Endothelial cell of umbilical vein (primary cell): Measurements from ENCODE around the gene ZNF365. TPM values are rescaled to one million over a fixed set of nuclear protein-coding genes. Genes with fewer than 3 reads are reported as not detected.

ENCODE experiments used
- BruUV-seq: library from RNA; stranded (reverse); fragments of 400-500 nt; replicated peaks from 2 replicates; lab custom pipeline; 2021; lab: Mats Ljungman, UMichigan
- CTCF ChIA-PET: fragments of 300-600, 350-600 bp; sonication (Branson Sonifier 250); formaldehyde crosslinking; loops from one replicate; lab custom pipeline; 2021; ENCODE audit warnings: antibody characterized with exemption, inconsistent platforms; lab: Charles Lee
- POLR2A ChIA-PET: fragments of 300-600, 350-600 bp; sonication (Branson Sonifier 250); formaldehyde crosslinking; loops from one replicate; lab custom pipeline; 2021; ENCODE audit warnings: antibody characterized with exemption, inconsistent platforms; lab: Charles Lee
- DNase-seq: peaks from one replicate; pipeline ENCODE4 v3.0.0-alpha.2; 2011; ENCODE audit warnings: low read depth, low spot score
- FAIRE-seq: peaks from 2 replicates; lab custom pipeline; 2011; peaks lifted over from hg19 to GRCh38; lab: Jason Lieb, UNC
- H2AFZ ChIP-seq: 2 replicates; pipeline ENCODE4 v1.6.0; 2012; ENCODE audit warnings: low read depth, low read length, control low read depth, inconsistent platforms
- H3K27ac ChIP-seq: 2 replicates; pipeline ENCODE4 v1.5.1; 2011; ENCODE audit warnings: low read depth, mild to moderate bottlenecking, control low read depth, low read length, moderate library complexity; ENCODE audit not compliant: insufficient read depth
- H3K27me3 ChIP-seq, 2 experiments: 2 replicates each; pipeline versions ENCODE4 v1.6.0 to v1.6.1; 2011; ENCODE audit warnings: low read length in 2 of 2, mixed read lengths in 1 of 2; ENCODE audit not compliant: control insufficient read depth in 2 of 2, insufficient read depth in 2 of 2
- H3K36me3 ChIP-seq, 2 experiments: 2 replicates in 1 of 2; 3 replicates in 1 of 2; pipeline ENCODE4 v1.5.1; 2011; ENCODE audit warnings: low read length in 2 of 2, mild to moderate bottlenecking in 1 of 2, moderate library complexity in 1 of 2; ENCODE audit not compliant: control insufficient read depth in 2 of 2, insufficient read depth in 2 of 2; ENCODE audit errors: extremely low read depth in 1 of 2
- H3K4me1 ChIP-seq: 3 replicates; pipeline ENCODE4 v1.5.1; 2011; ENCODE audit warnings: mild to moderate bottlenecking, low read length; ENCODE audit not compliant: control insufficient read depth, insufficient read depth; ENCODE audit errors: extremely low read depth
- H3K4me2 ChIP-seq: 2 replicates; pipeline ENCODE4 v1.6.1; 2011; ENCODE audit warnings: low read length, control low read depth, mixed read lengths; ENCODE audit not compliant: insufficient read depth
- H3K4me3 ChIP-seq, 3 experiments: fragments of 200-600 bp in 1 of 3; sonication (generic), shearing (Covaris generic) in 1 of 3; replicated peaks in 1 of 3; 2 replicates each; pipeline ENCODE4 v1.5.1; 2011 to 2016; ENCODE audit warnings: control low read depth in 3 of 3, low read length in 3 of 3, mild to moderate bottlenecking in 2 of 3, inconsistent platforms in 1 of 3, low read depth in 1 of 3, moderate library complexity in 1 of 3; ENCODE audit not compliant: insufficient read depth in 1 of 3
- H3K79me2 ChIP-seq: 2 replicates; pipeline ENCODE4 v1.6.0; 2012; ENCODE audit warnings: low read length, inconsistent platforms; ENCODE audit not compliant: control insufficient read depth, insufficient read depth
- H3K9ac ChIP-seq: replicated peaks from 2 replicates; pipeline ENCODE3; 2011; ENCODE audit warnings: low read length, control low read depth; ENCODE audit not compliant: insufficient read depth; ENCODE audit errors: extremely low read depth
- H3K9me1 ChIP-seq: replicated peaks from 3 replicates; pipeline ENCODE4 v1.6.0; 2011; ENCODE audit warnings: mild to moderate bottlenecking, low read length; ENCODE audit not compliant: control insufficient read depth, insufficient read depth; ENCODE audit errors: extremely low read depth
- H3K9me3 ChIP-seq: replicated peaks from 2 replicates; pipeline ENCODE4 v1.5.1; 2012; ENCODE audit warnings: low read length, inconsistent platforms; ENCODE audit not compliant: control insufficient read depth, insufficient read depth
- H4K20me1 ChIP-seq: replicated peaks from 2 replicates; pipeline ENCODE3; 2011; ENCODE audit warnings: mild to moderate bottlenecking, low read length; ENCODE audit not compliant: control insufficient read depth, insufficient read depth; ENCODE audit errors: extremely low read depth
- CTCF ChIP-seq, 2 donors: IDR thresholded peaks; 1 replicate in 1 of 2; 2 replicates in 1 of 2; pipeline ENCODE4 v1.5.1; 2011; ENCODE audit warnings: low read length in 2 of 2, mild to moderate bottlenecking in 2 of 2, moderate library complexity in 2 of 2, control low read depth in 1 of 2, inconsistent platforms in 1 of 2, low read depth in 1 of 2; ENCODE audit not compliant: insufficient read depth in 1 of 2; ENCODE audit errors: extremely low read depth in 1 of 2
- EZH2 ChIP-seq: IDR thresholded peaks from 2 replicates; pipeline ENCODE4 v1.6.1; 2012; ENCODE audit warnings: borderline replicate concordance, low read depth, mild to moderate bottlenecking, moderate library complexity, low read length, inconsistent platforms; ENCODE audit not compliant: severe bottlenecking
- FOS ChIP-seq: IDR thresholded peaks from 2 replicates; pipeline ENCODE4 v1.6.1; 2011; ENCODE audit warnings: mild to moderate bottlenecking, low read length, moderate library complexity, borderline replicate concordance; ENCODE audit not compliant: insufficient read depth
- GATA2 ChIP-seq: IDR thresholded peaks from 2 replicates; pipeline ENCODE4 v1.7.0; 2011; ENCODE audit warnings: low read depth, mild to moderate bottlenecking, moderate library complexity, mixed read lengths, low read length; ENCODE audit not compliant: insufficient read length, insufficient read depth
- JUN ChIP-seq: IDR thresholded peaks from 2 replicates; pipeline ENCODE4 v1.6.1; 2011; ENCODE audit warnings: borderline replicate concordance, low read depth; ENCODE audit not compliant: insufficient read length, insufficient read depth
- MAX ChIP-seq: IDR thresholded peaks from 2 replicates; pipeline ENCODE4 v1.6.1; 2011; ENCODE audit not compliant: insufficient read depth, insufficient read length
- MYC ChIP-seq: IDR thresholded peaks from one replicate; pipeline ENCODE4 v1.6.1; 2011; ENCODE audit warnings: mild to moderate bottlenecking, low read depth, low read length
- POLR2A ChIP-seq: IDR thresholded peaks from 2 replicates; pipeline ENCODE4 v1.6.1; 2012; ENCODE audit warnings: low read depth, mild to moderate bottlenecking, control low read depth, low read length
- POLR2AphosphoS5 ChIP-seq: IDR thresholded peaks from 2 replicates; pipeline ENCODE4 v1.6.1; 2012; ENCODE audit warnings: low read depth, mild to moderate bottlenecking, control low read depth, low read length, moderate library complexity; ENCODE audit not compliant: insufficient read depth
- dilution Hi-C: fragments of 300-500 bp; cut with MboI; formaldehyde crosslinking; loops from one replicate; pipeline ENCODE4 v1.15.0; 2019; ENCODE audit warnings: low sequenced_read_pairs; ENCODE audit not compliant: extremely low pct_ligation_motif_present
- intact Hi-C: fragments of 100-400 bp; cut with micrococcal nuclease; formaldehyde crosslinking; loops from one replicate; pipeline ENCODE4 v1.10.0; 2022
- polyA plus RNA-seq, 4 experiments: library from polyadenylated mRNA; depleted of rRNA in 3 of 4; stranded (reverse) in 3 of 4; unstranded in 1 of 4; fragments of >200 nt; gene quantifications; 2 replicates each; pipeline versions ENCODE4 v1.2.1 to v1.2.3, GENCODE V29; 2011 to 2012; ENCODE audit warnings: missing spikeins in 1 of 4
- total RNA-seq: library from RNA; stranded (reverse); gene quantifications from 2 replicates; pipeline ENCODE4 v1.2.3, GENCODE V29; 2021

Gene ZNF365
- total and polyA plus RNA-seq, 2 donors (not counting 3 experiments of a cell fraction or from before 2014, with no cell fraction given), result 1.3 to 2.9 TPM

GRCh38 chr10:62450912-62451610, 76.9 kb downstream of the ZNF365 start:
- TF ChIP-seq POLR2AphosphoS5 (no peak), FOS (no peak), POLR2A (no peak), MYC (no peak), GATA2 (no peak), JUN (no peak), CTCF (IDR thresholded peaks at IDR 0.05; ENCODE audit: extremely low read depth in 1 of 2, insufficient read depth in 1 of 2, low read depth in 1 of 2, low read length in 2 of 2) (no peak), EZH2 (no peak), MAX (no peak)
- CTCF ChIA-PET, result interaction anchor here (0.6 to 1.4 kb wide), 8 partner anchors 10 to 371 kb away, joined by 3 to 4 read pairs (median 3); no protein-coding TSS in a partner anchor
- Histone ChIP-seq H3K4me3 (no peak overlapping the region), H3K9me1 (no peaks in the 10 kb centered on the region), H3K79me2 (no peaks in the 10 kb centered on the region), H3K4me1 (no peaks in the 10 kb centered on the region), H4K20me1 (no peaks in the 10 kb centered on the region), H3K9ac (no peak overlapping the region), H3K4me2 (no peak overlapping the region), H2AFZ (no peak overlapping the region), H3K27ac (no peak overlapping the region), H3K27me3 (no peaks in the 10 kb centered on the region), H3K9me3 (no peaks in the 10 kb centered on the region), H3K36me3 (no peaks in the 10 kb centered on the region)
- DNase-seq, result no peak
- intact Hi-C loops (no loop called here), dilution Hi-C loops (no loop called here)
- POLR2A ChIA-PET, result no interaction called here
- FAIRE-seq, result no peak
- BruUV-seq, result no TSS peak
